ENCODE data around the gene SGMS2. TPM values are rescaled to one million over a fixed set of nuclear protein-coding genes. Genes with fewer than 3 reads are reported as not detected.

SGMS2 gene
- total and polyA plus RNA-seq, 10 of the 15 experiments (the other 5 are each of a cell fraction or from before 2014, with no cell fraction given) = under 0.01 to 3.2 (median 0.17) TPM; not detected in 4

DNA sequence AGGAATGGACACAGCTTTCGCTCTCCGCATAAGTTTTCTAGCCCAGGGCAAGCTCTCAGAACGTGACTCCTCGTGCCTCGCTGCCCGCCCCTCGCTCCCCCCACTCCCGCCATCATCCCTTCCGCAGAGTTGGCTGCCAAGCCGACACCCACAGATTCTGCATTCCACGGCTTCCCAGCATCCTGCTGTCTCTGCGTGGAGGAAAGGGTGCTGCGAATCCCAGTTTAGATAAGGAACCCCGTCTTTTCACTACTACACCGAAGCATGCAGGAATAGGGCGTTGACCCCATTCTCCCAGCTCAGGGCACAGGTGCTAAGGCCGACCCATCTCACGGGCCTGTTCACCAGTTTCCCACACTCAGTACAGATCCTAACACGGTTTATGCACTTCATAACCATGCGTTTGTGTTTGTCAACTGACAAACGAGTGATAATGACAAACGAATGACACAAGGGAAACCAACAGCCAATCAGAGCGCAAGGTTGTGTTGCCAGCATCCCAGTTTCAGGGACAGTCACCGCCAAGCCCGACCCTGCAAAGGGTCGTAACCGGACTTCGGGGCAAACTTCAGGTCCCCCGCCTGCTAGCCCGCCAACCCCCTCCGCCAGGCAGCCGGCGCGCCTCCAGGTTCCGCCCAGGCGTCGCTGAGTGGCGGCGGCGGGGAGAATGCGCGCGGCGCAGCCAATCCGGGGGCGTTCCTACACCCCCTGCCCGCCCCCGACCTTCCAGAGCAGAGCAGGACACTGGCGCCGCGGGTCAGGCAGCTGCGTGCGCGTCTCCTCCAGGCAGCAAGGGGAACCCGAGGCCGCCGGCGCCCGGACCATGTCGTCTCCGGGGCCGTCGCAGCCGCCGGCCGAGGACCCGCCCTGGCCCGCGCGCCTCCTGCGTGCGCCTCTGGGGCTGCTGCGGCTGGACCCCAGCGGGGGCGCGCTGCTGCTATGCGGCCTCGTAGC lies 106.4 kb downstream of the SGMS2 start, which contains the start of gene CYP2U1 (continued):
- TF ChIP-seq SMAD5 (IDR thresholded peaks at IDR 0.05; ENCODE audit: low read depth) (no peak), STAT1 (conservative IDR thresholded peaks at IDR 0.05) (no peak), SREBF1 (IDR thresholded peaks at IDR 0.05; ENCODE audit: low read length) (no peak), CREB1 (IDR thresholded peaks at IDR 0.05; ENCODE audit: low read depth) (peak; percentile 36; the same call in 1 of the 2 replicates), BHLHE40 (IDR thresholded peaks at IDR 0.05; ENCODE audit: borderline replicate concordance in 1 of 2, low read depth in 2 of 2, low read length in 1 of 2) (peak in 1 of 2 experiments; percentile 8; a peak in 1 of 4 replicates), POLR2AphosphoS5 (IDR thresholded peaks at IDR 0.05; ENCODE audit: low read length) (no peak), TAF1 (IDR thresholded peaks at IDR 0.05; ENCODE audit: borderline replicate concordance, low read depth, low read length) (peak; percentile 32; the same call in 1 of the 2 replicates), LARP7 (IDR thresholded peaks at IDR 0.05) (0 out of 2 replicates have a peak, but pooled peaks have one; percentile 36), KAT2A (conservative IDR thresholded peaks at IDR 0.05; ENCODE audit: control insufficient read depth, low read depth, low read length) (no peak), CEBPB (IDR thresholded peaks at IDR 0.05; ENCODE audit: borderline replicate concordance in 1 of 2, low read depth in 2 of 2, low read length in 2 of 2) (no peak), NFXL1 (IDR thresholded peaks at IDR 0.05; ENCODE audit: borderline replicate concordance) (no peak), TCF3 (IDR thresholded peaks at IDR 0.05; ENCODE audit: borderline replicate concordance, insufficient read depth, low read depth, low read length) (no peak), RB1 (IDR thresholded peaks at IDR 0.05; ENCODE audit: borderline replicate concordance) (0 out of 2 replicates have a peak, but pooled peaks have one; percentile 62), IKZF1 (conservative IDR thresholded peaks at IDR 0.05) (peak; percentile 57), NR2C1 (IDR thresholded peaks at IDR 0.05) (no peak), HDAC2 (IDR thresholded peaks at IDR 0.05) (no peak)
- TF ChIP-seq, protein P1, sequence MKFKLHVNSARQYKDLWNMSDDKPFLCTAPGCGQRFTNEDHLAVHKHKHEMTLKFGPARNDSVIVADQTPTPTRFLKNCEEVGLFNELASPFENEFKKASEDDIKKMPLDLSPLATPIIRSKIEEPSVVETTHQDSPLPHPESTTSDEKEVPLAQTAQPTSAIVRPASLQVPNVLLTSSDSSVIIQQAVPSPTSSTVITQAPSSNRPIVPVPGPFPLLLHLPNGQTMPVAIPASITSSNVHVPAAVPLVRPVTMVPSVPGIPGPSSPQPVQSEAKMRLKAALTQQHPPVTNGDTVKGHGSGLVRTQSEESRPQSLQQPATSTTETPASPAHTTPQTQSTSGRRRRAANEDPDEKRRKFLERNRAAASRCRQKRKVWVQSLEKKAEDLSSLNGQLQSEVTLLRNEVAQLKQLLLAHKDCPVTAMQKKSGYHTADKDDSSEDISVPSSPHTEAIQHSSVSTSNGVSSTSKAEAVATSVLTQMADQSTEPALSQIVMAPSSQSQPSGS (IDR thresholded peaks at IDR 0.05; ENCODE audit: low read length) = no peak
- TF ChIP-seq, protein P2, sequence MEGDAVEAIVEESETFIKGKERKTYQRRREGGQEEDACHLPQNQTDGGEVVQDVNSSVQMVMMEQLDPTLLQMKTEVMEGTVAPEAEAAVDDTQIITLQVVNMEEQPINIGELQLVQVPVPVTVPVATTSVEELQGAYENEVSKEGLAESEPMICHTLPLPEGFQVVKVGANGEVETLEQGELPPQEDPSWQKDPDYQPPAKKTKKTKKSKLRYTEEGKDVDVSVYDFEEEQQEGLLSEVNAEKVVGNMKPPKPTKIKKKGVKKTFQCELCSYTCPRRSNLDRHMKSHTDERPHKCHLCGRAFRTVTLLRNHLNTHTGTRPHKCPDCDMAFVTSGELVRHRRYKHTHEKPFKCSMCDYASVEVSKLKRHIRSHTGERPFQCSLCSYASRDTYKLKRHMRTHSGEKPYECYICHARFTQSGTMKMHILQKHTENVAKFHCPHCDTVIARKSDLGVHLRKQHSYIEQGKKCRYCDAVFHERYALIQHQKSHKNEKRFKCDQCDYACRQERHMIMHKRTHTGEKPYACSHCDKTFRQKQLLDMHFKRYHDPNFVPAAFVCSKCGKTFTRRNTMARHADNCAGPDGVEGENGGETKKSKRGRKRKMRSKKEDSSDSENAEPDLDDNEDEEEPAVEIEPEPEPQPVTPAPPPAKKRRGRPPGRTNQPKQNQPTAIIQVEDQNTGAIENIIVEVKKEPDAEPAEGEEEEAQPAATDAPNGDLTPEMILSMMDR (IDR thresholded peaks at IDR 0.05 in 2 of 3, conservative IDR thresholded peaks at IDR 0.05 in 1 of 3; ENCODE audit: control insufficient read depth in 2 of 3, extremely low read depth in 1 of 3, insufficient read depth in 1 of 3, low read depth in 3 of 3, low read length in 3 of 3) = peak in 2 of 3 experiments; percentile 4; a peak in 1 of 6 replicates
- TF ChIP-seq, protein P3, sequence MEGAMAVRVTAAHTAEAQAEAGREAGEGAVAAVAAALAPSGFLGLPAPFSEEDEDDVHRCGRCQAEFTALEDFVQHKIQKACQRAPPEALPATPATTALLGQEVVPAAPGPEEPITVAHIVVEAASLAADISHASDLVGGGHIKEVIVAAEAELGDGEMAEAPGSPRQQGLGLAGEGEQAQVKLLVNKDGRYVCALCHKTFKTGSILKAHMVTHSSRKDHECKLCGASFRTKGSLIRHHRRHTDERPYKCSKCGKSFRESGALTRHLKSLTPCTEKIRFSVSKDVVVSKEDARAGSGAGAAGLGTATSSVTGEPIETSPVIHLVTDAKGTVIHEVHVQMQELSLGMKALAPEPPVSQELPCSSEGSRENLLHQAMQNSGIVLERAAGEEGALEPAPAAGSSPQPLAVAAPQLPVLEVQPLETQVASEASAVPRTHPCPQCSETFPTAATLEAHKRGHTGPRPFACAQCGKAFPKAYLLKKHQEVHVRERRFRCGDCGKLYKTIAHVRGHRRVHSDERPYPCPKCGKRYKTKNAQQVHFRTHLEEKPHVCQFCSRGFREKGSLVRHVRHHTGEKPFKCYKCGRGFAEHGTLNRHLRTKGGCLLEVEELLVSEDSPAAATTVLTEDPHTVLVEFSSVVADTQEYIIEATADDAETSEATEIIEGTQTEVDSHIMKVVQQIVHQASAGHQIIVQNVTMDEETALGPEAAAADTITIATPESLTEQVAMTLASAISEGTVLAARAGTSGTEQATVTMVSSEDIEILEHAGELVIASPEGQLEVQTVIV (IDR thresholded peaks at IDR 0.05; ENCODE audit: borderline replicate concordance, partially characterized antibody) = no peak
- TF ChIP-seq, protein P4, sequence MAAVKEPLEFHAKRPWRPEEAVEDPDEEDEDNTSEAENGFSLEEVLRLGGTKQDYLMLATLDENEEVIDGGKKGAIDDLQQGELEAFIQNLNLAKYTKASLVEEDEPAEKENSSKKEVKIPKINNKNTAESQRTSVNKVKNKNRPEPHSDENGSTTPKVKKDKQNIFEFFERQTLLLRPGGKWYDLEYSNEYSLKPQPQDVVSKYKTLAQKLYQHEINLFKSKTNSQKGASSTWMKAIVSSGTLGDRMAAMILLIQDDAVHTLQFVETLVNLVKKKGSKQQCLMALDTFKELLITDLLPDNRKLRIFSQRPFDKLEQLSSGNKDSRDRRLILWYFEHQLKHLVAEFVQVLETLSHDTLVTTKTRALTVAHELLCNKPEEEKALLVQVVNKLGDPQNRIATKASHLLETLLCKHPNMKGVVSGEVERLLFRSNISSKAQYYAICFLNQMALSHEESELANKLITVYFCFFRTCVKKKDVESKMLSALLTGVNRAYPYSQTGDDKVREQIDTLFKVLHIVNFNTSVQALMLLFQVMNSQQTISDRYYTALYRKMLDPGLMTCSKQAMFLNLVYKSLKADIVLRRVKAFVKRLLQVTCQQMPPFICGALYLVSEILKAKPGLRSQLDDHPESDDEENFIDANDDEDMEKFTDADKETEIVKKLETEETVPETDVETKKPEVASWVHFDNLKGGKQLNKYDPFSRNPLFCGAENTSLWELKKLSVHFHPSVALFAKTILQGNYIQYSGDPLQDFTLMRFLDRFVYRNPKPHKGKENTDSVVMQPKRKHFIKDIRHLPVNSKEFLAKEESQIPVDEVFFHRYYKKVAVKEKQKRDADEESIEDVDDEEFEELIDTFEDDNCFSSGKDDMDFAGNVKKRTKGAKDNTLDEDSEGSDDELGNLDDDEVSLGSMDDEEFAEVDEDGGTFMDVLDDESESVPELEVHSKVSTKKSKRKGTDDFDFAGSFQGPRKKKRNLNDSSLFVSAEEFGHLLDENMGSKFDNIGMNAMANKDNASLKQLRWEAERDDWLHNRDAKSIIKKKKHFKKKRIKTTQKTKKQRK (IDR thresholded peaks at IDR 0.05; ENCODE audit: low read depth, low read length) = no peak
